ENCODE measurements around the gene PAPOLA. TPM values are rescaled to one million over a fixed set of nuclear protein-coding genes. Genes with fewer than 3 reads are reported as not detected.

Gene PAPOLA
- total RNA-seq, 4 donors from 2014 or later = 171 to 234 (median 174) TPM

- H3K4me3 ChIP-seq (replicated peaks in 1 of 3) = no peak overlapping the region
- no peak overlapping the region for H3K27ac ChIP-seq
- peaks cover 0 to 10% of the 10 kb centered on the region in 2 donors for H3K36me3 ChIP-seq
- no peaks in the 10 kb centered on the region for H3K27me3 ChIP-seq
- H3K9me3 ChIP-seq = no peaks in the 10 kb centered on the region
- TF ChIP-seq CTCF (IDR thresholded peaks at IDR 0.05) = no peak
- TF ChIP-seq POLR2A (IDR thresholded peaks at IDR 0.05) = no peak
- intact Hi-C loops (cut with DNase I) = no loop called here
- no peaks in the 10 kb centered on the region for H3K4me1 ChIP-seq
- no peak for DNase-seq
Measured at GRCh38 chr14:96568621-96569020, 66.4 kb downstream of the PAPOLA start.

GRCh38 chr14:96571311-96571710 lies 69.1 kb downstream of the PAPOLA start:
- H3K4me1 ChIP-seq = peaks cover 11 to 15% of the 10 kb centered on the region in 2 donors
- intact Hi-C loops (cut with DNase I) = no loop called here
- DNase-seq = no peak
- TF ChIP-seq CTCF (IDR thresholded peaks at IDR 0.05) (no peak), POLR2A (IDR thresholded peaks at IDR 0.05) (no peak)
- H3K9me3 ChIP-seq = no peaks in the 10 kb centered on the region
- 97% methylated on average over 4 of the region's 4 CpGs for WGBS, 2 donors
- H3K27ac ChIP-seq = no peak overlapping the region
- H3K36me3 ChIP-seq = peaks cover 0 to 4% of the 10 kb centered on the region in 2 donors
- H3K27me3 ChIP-seq = no peaks in the 10 kb centered on the region
- no peak overlapping the region for H3K4me3 ChIP-seq (replicated peaks in 1 of 3)

GRCh38 chr14:96573473-96574100 lies 71.4 kb downstream of the PAPOLA start:
- H3K9me3 ChIP-seq = no peaks in the 10 kb centered on the region
- 96 to 99% methylated on average over 5 of the region's 5 CpGs for WGBS, 2 donors

GRCh38 chr14:96574171-96574632 lies 72.0 kb downstream of the PAPOLA start:
- peaks cover 11 to 15% of the 10 kb centered on the region in 2 donors for H3K4me1 ChIP-seq
- H3K27me3 ChIP-seq = no peaks in the 10 kb centered on the region
- DNase-seq = no peak
- 86 to 87% methylated on average over 2 of the region's 2 CpGs for WGBS, 2 donors
- no peak for TF ChIP-seq POLR2A (IDR thresholded peaks at IDR 0.05)
- no peak for TF ChIP-seq CTCF (IDR thresholded peaks at IDR 0.05)
- H3K36me3 ChIP-seq = no peaks in the 10 kb centered on the region
- H3K4me3 ChIP-seq (replicated peaks in 1 of 3) = no peak overlapping the region
- intact Hi-C loops (cut with DNase I) = no loop called here
- no peaks in the 10 kb centered on the region for H3K9me3 ChIP-seq
- no peak overlapping the region for H3K27ac ChIP-seq

More at GRCh38 chr14:96573473-96574100, 71.4 kb downstream of the PAPOLA start:
- no peaks in the 10 kb centered on the region for H3K27me3 ChIP-seq
- no peak for DNase-seq
- H3K4me1 ChIP-seq = peaks cover 11 to 15% of the 10 kb centered on the region in 2 donors
- intact Hi-C loops (cut with DNase I) = no loop called here
- H3K27ac ChIP-seq = no peak overlapping the region
- H3K36me3 ChIP-seq = no peaks in the 10 kb centered on the region
- H3K4me3 ChIP-seq (replicated peaks in 1 of 3) = no peak overlapping the region
- TF ChIP-seq CTCF (IDR thresholded peaks at IDR 0.05) (no peak), POLR2A (IDR thresholded peaks at IDR 0.05) (no peak)

Measured in thyroid gland (tissue), 4 donors.